Activated naive CD8-positive, alpha-beta T cell treated with anti-CD3 and anti-CD28 coated beads for 36 hours (primary cell): ENCODE data around the gene ARL2BP. TPM values are rescaled to one million over a fixed set of nuclear protein-coding genes. Genes with fewer than 3 reads are reported as not detected.

Experiments
- DNase-seq: peaks from one replicate; pipeline ENCODE4 v3.0.0; 2021
- H3K27ac Mint-ChIP-seq: one replicate; pipeline ENCODE4 v1.8.0; 2022; ENCODE audit warnings: mild to moderate bottlenecking, moderate library complexity, mixed read lengths
- H3K27me3 Mint-ChIP-seq: one replicate; pipeline ENCODE4 v1.8.0; 2022; ENCODE audit warnings: mild to moderate bottlenecking, mixed read lengths
- H3K36me3 Mint-ChIP-seq: one replicate; pipeline ENCODE4 v1.8.0; 2021; ENCODE audit warnings: mild to moderate bottlenecking, mixed read lengths
- H3K4me1 Mint-ChIP-seq: one replicate; pipeline ENCODE4 v1.8.0; 2021; ENCODE audit warnings: mixed read lengths
- H3K4me3 Mint-ChIP-seq: one replicate; pipeline ENCODE4 v1.8.0; 2022; ENCODE audit warnings: mild to moderate bottlenecking, moderate library complexity, mixed read lengths
- H3K9me3 Mint-ChIP-seq: one replicate; pipeline ENCODE4 v1.8.0; 2022; ENCODE audit warnings: mixed read lengths
- total RNA-seq, 2 experiments: library from RNA; stranded (reverse); gene quantifications; one replicate each; pipeline ENCODE4 v1.2.3, GENCODE V29; 2021

Gene ARL2BP
- total RNA-seq, 2 experiments from 2014 or later = 16.2 to 17.1 TPM

GRCh38 chr16:57226701-57227621, 18.1 kb upstream of the ARL2BP start:
- no peak overlapping the region for H3K4me3 Mint-ChIP-seq
- no peaks in the 10 kb centered on the region for H3K27me3 Mint-ChIP-seq
- no peaks in the 10 kb centered on the region for H3K4me1 Mint-ChIP-seq
- DNase-seq = no peak
- H3K27ac Mint-ChIP-seq = no peak overlapping the region
- H3K9me3 Mint-ChIP-seq = no peaks in the 10 kb centered on the region
- H3K36me3 Mint-ChIP-seq = peaks cover 19% of the 10 kb centered on the region

GRCh38 chr16:57229079-57229478, 16.0 kb upstream of the ARL2BP start:
- H3K4me3 Mint-ChIP-seq = no peak overlapping the region

GRCh38 chr16:57231821-57232350, 13.2 kb upstream of the ARL2BP start:
- H3K4me1 Mint-ChIP-seq = peaks cover 5% of the 10 kb centered on the region
- H3K9me3 Mint-ChIP-seq = no peaks in the 10 kb centered on the region
- DNase-seq = no peak
- no peak overlapping the region for H3K27ac Mint-ChIP-seq
- H3K4me3 Mint-ChIP-seq = no peak overlapping the region
- no peaks in the 10 kb centered on the region for H3K27me3 Mint-ChIP-seq
- H3K36me3 Mint-ChIP-seq = peaks cover 35% of the 10 kb centered on the region

More at GRCh38 chr16:57229079-57229478, 16.0 kb upstream of the ARL2BP start:
- H3K36me3 Mint-ChIP-seq = peaks cover 21% of the 10 kb centered on the region
- H3K27me3 Mint-ChIP-seq = no peaks in the 10 kb centered on the region
- DNase-seq = no peak
- H3K9me3 Mint-ChIP-seq = no peaks in the 10 kb centered on the region
- no peaks in the 10 kb centered on the region for H3K4me1 Mint-ChIP-seq
- no peak overlapping the region for H3K27ac Mint-ChIP-seq

- H3K4me3 Mint-ChIP-seq = no peak overlapping the region
Measured at GRCh38 chr16:57233944-57234706, 10.9 kb upstream of the ARL2BP start.

GRCh38 chr16:57234707-57235092, 10.4 kb upstream of the ARL2BP start:
- H3K36me3 Mint-ChIP-seq = peaks cover 29% of the 10 kb centered on the region
- DNase-seq = no peak
- no peaks in the 10 kb centered on the region for H3K9me3 Mint-ChIP-seq

More at GRCh38 chr16:57233944-57234706, 10.9 kb upstream of the ARL2BP start:
- no peak for DNase-seq
- no peaks in the 10 kb centered on the region for H3K9me3 Mint-ChIP-seq
- peaks cover 5% of the 10 kb centered on the region for H3K4me1 Mint-ChIP-seq
- peaks cover 29% of the 10 kb centered on the region for H3K36me3 Mint-ChIP-seq
- H3K27me3 Mint-ChIP-seq = no peaks in the 10 kb centered on the region
- no peak overlapping the region for H3K27ac Mint-ChIP-seq

DNA sequence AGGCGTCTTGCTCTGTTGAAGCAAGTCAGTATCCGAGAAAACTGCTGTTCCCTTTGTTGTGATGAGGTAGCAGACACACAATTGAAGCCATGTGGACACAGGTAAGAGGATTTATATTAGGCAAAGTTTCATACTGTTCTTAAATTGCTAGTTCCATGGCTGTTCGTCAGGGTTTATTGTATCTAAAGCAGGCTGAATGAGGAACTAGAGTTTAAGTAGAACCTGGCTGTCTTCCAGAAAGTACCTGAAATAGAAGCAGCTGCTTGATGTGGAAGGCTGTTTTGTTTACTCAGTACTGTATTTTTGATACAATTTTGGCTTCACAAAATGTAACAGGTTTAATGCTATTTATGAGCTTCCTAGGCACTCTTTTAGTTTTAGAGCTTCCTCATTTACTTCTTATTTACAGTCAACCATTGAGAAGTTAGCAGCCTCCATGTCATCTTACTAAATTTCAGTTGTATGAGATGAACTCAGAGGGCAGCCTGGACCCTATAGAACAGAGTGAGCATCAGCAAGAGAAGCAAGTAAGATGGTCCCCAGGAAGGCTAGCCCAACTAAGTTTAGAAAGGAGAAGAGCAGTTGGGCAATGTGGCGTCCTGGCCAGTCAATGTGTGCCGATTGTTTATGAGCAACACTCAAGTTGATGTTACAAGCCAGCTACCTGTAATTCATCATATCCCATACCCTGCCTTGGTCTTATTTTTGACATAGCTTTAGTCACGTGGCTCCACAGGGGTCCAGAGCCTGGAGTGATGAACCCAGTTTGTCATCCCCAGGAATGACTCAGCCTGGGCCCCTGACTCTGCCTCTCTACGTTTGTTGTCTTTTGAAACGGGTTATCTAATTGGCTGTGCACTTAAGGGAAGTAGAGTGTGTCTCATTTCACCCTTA, 9.7 kb upstream of the ARL2BP start:
- peak overlapping the region; percentile 10 for H3K27ac Mint-ChIP-seq
- H3K4me3 Mint-ChIP-seq = no peak overlapping the region
- DNase-seq = no peak
- H3K9me3 Mint-ChIP-seq = no peaks in the 10 kb centered on the region
- H3K36me3 Mint-ChIP-seq = peaks cover 25% of the 10 kb centered on the region
- no peaks in the 10 kb centered on the region for H3K27me3 Mint-ChIP-seq
- H3K4me1 Mint-ChIP-seq = peaks cover 5% of the 10 kb centered on the region

More at GRCh38 chr16:57234707-57235092, 10.4 kb upstream of the ARL2BP start:
- H3K4me1 Mint-ChIP-seq = peaks cover 5% of the 10 kb centered on the region
- no peak overlapping the region for H3K4me3 Mint-ChIP-seq
- H3K27me3 Mint-ChIP-seq = no peaks in the 10 kb centered on the region
- H3K27ac Mint-ChIP-seq = no peak overlapping the region

- Mint-ChIP-seq H3K9me3 (no peaks in the 10 kb centered on the region), H3K36me3 (peaks cover 22% of the 10 kb centered on the region), H3K27me3 (no peaks in the 10 kb centered on the region), H3K27ac (peak overlapping the region; percentile 10), H3K4me3 (no peak overlapping the region), H3K4me1 (peaks cover 5% of the 10 kb centered on the region)
- no peak for DNase-seq
Measured at GRCh38 chr16:57236022-57236350, 9.1 kb upstream of the ARL2BP start.

GRCh38 chr16:57238682-57239081, 6.4 kb upstream of the ARL2BP start:
- no peaks in the 10 kb centered on the region for H3K27me3 Mint-ChIP-seq
- no peaks in the 10 kb centered on the region for H3K9me3 Mint-ChIP-seq
- no peak for DNase-seq
- H3K4me3 Mint-ChIP-seq = no peak overlapping the region
- H3K27ac Mint-ChIP-seq = no peak overlapping the region
- peaks cover 5% of the 10 kb centered on the region for H3K4me1 Mint-ChIP-seq
- H3K36me3 Mint-ChIP-seq = peaks cover 19% of the 10 kb centered on the region

DNA sequence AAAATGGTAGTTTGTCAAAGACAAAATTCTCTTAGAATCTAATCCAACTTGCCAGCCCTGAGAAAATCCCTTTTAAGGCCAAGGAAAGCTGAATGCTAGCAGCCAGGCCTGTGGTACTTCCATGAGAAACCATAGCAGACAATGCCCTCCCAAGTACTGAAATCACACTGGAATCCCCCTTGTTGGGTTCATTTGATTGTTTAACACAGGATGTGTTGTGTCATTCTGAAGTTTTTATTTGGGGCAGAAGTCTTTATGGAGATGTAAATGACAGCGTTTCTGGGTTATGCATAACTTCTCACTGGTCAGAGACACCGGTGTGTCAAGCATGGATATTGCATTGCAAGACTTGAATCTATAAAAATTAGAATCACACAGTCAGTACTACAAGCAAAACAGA, 6.0 kb upstream of the ARL2BP start:
- no peak overlapping the region for H3K4me3 Mint-ChIP-seq
- no peaks in the 10 kb centered on the region for H3K27me3 Mint-ChIP-seq
- no peak overlapping the region for H3K27ac Mint-ChIP-seq

DNA sequence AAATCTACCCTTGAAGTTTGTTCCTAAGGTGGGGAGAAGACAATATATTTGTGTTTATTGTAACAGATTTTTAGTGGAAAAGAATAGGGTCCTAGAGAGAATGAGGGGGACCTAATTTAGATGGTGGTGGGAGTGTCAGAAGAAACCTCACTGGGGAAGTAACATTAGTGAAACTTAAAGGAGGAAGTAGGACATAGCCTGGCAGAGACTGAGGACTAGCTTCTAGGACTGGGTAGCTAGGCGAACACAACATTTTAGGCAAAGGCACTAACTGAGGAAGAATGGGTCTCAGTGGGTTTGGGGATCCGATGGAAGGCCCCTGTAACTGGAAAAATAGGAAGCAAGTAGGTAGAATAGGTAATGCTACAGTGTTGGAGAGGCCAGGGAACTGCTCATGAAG, 4.2 kb upstream of the ARL2BP start:
- no peaks in the 10 kb centered on the region for H3K9me3 Mint-ChIP-seq
- peaks cover 6% of the 10 kb centered on the region for H3K36me3 Mint-ChIP-seq
- peaks cover 12% of the 10 kb centered on the region for H3K4me1 Mint-ChIP-seq
- no peak for DNase-seq
- no peak overlapping the region for H3K4me3 Mint-ChIP-seq
- H3K27ac Mint-ChIP-seq = no peak overlapping the region
- H3K27me3 Mint-ChIP-seq = no peaks in the 10 kb centered on the region

More for the DNA sequence above, 6.0 kb upstream of the ARL2BP start:
- Mint-ChIP-seq H3K9me3 (no peaks in the 10 kb centered on the region), H3K4me1 (peaks cover 8% of the 10 kb centered on the region), H3K36me3 (peaks cover 15% of the 10 kb centered on the region)
- DNase-seq = no peak

DNA sequence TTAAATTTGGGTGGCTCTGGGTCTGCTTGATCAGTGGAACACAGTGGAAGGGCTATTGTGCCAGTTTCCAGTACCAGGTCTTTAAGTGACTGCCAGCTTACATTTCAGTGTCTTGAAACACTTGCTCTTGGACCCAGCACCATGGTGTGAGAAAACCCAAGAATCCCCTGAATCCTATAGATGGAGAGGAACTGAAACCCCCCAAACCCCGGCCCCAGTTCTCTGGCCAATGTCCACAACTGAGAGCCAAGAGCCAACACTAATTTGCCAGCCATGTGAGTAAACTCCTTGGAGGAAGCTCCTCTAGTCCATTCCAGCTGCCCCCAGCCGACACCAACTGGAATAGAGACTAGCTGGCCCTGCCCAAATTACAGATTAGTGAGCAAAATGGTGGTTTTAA, 2.4 kb upstream of the ARL2BP start:
- no peaks in the 10 kb centered on the region for H3K36me3 Mint-ChIP-seq
- no peaks in the 10 kb centered on the region for H3K9me3 Mint-ChIP-seq
- no peak overlapping the region for H3K4me3 Mint-ChIP-seq
- no peak overlapping the region for H3K27ac Mint-ChIP-seq
- no peak for DNase-seq
- no peaks in the 10 kb centered on the region for H3K27me3 Mint-ChIP-seq
- H3K4me1 Mint-ChIP-seq = peaks cover 17% of the 10 kb centered on the region

DNA sequence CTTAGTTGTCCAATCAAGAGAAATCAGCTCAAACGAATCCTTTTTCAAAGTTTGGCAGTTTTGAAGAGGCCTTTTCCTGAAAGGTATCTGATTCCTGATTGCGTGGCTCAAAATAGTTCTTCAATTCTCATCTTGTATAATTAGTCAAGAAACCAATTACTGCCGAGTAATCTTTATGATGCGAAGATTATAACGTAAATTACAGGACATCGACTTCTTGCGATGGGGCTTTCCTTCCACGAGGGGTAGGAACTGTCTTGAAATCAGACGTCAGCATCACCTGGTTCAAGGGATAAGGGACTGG, 644 bp upstream of the ARL2BP start:
- H3K4me1 Mint-ChIP-seq = peaks cover 17% of the 10 kb centered on the region
- no peaks in the 10 kb centered on the region for H3K27me3 Mint-ChIP-seq
- H3K27ac Mint-ChIP-seq = peak overlapping the region; percentile 95
- peak overlapping the region; percentile 86 for H3K4me3 Mint-ChIP-seq
- no peaks in the 10 kb centered on the region for H3K9me3 Mint-ChIP-seq
- no peaks in the 10 kb centered on the region for H3K36me3 Mint-ChIP-seq
- no peak for DNase-seq

DNA sequence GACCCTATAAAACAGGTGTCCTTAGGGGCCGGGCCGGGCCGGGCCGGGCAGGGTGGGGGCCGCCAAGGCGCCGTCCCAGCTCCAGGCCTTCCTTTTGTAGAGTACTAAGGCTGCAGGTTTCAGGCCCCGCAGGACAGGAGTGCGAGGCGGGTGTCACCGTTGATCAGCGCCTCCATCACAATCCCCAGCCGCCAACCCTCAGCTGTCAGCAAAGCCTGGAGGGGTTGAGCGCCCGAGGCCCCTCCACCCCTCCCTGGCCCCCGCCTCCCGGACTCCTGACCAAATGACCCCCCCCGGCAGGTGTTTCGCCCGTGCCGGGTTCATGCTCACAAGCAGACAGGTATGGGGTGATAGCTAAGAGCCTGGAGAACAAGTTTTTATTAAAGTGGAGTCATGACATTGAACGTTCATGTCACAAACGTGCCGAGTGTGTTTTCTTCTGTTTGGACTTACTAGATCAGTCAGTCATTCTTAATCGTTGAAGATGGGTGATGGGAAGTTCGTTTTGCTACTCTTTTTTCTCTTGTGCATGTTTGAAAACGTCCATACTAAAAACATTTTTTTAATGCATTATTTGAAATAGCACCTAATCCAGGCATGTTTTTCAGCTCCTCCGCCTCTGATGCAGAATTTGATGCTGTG, 534 bp downstream of the ARL2BP start:
- no peaks in the 10 kb centered on the region for H3K27me3 Mint-ChIP-seq
- H3K27ac Mint-ChIP-seq = no peak overlapping the region
- H3K4me1 Mint-ChIP-seq = peaks cover 17% of the 10 kb centered on the region
- no peaks in the 10 kb centered on the region for H3K36me3 Mint-ChIP-seq
- H3K4me3 Mint-ChIP-seq = peak overlapping the region; percentile 86
- peak; percentile 32 for DNase-seq
- no peaks in the 10 kb centered on the region for H3K9me3 Mint-ChIP-seq

GRCh38 chr16:57251352-57251751, 6.3 kb downstream of the ARL2BP start:
- peaks cover 15% of the 10 kb centered on the region for H3K36me3 Mint-ChIP-seq
- H3K4me3 Mint-ChIP-seq = no peak overlapping the region
- H3K9me3 Mint-ChIP-seq = no peaks in the 10 kb centered on the region
- H3K27ac Mint-ChIP-seq = no peak overlapping the region
- H3K27me3 Mint-ChIP-seq = no peaks in the 10 kb centered on the region
- no peak for DNase-seq
- H3K4me1 Mint-ChIP-seq = peaks cover under 1% of the 10 kb centered on the region
